NCI-H2171 (cell line): Measurements from ENCODE around the gene TIMM17B.
"Not testable (repeated sequence)": the region's sequence is repeated elsewhere in the genome, so short reads cannot be mapped to it uniquely, and the experiment has no call there.

Experiments
- DNase-seq: peaks from one replicate; lab custom pipeline; 2025; lab: John Stamatoyannopoulos, UW

Gene TIMM17B

DNA sequence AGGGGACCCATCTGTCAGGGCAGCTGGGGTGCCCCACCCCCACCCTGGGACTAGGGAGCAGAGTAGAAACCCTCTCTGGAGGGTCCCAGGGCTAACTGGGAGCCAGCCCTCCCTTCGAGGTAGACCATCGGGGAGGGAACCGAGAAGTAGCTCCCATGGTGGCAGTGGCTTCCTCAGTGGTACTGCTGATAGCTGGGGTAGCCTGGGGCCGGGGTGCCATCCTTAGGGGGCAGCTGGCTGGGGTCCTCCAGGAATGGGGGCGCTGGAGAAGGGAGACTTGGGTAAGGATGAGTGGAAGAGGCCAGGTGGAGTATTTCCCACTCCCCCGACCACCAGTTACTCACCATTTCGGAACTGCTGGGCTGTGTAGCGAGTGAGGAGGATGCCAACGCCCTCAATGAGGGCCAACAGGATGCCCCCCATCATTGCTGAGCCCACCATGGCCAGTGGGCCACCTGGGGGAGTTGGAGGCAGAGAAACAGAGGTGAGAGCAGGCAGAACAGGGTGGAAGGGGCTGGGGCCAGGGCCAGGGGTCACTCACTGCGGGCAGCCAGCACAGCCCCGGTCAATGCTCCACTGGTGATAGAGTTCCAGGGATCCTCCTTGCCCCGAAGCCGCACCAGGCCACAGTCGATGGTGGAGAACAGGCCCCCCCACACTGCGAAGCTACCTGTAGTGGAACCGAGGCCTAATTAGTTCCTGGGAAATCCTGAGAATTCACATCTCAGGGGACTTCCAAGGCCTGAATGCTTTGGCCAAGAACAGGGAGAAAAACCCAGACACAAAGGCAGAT, 3.8 kb downstream of the TIMM17B start:
- DNase-seq, result no peak

DNA sequence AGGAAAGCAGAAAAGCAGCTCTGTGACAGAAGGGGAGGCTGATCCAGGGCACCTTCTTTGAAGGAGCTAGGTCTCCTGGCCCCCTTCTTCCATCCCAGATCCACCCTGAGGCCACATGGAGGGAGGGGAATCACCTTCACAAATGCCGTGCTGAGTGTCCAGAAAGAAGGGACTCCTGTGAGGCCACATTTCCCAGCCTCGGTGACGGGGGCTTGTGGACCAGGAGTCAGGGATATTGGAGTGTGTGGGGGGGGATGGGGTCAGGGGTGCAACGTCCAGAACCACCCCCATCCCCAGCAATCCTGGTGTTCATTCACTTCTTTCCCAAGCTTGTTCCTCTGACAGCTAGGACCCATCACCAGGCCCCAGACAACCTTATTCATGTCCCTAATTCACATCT, 4.7 kb downstream of the TIMM17B start:
- no peak for DNase-seq

- DNase-seq, result peak; percentile 86
These were observed 5.9 kb downstream of the TIMM17B start for GRCh38 chrX:48891402-48892288.

- DNase-seq, result peak; percentile 8
These were observed 6.6 kb downstream of the TIMM17B start for GRCh38 chrX:48890934-48891401.

- peak; percentile 67 for DNase-seq
These were observed 7.2 kb downstream of the TIMM17B start for GRCh38 chrX:48890296-48890925.

DNA sequence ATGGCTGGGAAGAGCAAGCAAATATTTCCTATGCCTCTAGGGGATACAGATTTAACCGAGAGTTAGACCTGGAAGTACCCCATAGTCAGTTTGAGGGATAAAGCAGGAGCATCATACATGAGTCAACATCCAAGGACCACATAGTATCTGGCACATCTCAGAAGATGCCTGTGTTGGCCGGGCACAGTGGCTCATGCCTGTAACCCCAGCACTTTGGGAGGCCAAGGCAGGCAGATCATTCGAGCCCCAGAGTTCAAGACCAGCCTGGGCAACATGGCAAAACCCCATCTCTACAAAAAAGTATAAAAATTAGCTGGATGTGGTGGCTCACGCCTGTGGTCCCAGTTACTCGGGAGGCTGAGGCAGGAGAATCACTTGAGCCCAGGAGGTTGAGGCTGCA, 11.0 kb downstream of the TIMM17B start:
- not testable (repeated sequence) for DNase-seq

DNA sequence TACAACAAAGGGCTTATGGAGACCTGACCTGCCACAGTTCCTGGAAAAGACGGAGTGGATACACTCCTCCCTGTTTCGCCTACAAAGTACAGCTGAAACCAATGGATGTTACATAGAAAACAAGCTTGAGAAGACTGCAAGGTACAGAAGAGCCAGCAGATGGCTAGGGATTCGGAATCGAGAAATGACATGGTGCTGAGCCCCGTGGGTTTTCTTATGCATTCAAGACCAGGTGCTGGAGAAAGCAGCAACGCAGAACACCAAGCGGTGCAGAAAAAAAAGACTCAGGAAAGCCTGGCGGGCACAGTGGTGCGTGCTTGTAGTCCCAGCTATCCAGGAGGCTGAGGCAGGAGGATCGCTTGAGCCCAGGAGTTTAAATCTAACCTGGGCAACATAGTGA, 13.8 kb downstream of the TIMM17B start:
- DNase-seq, result peak; percentile 0

DNA sequence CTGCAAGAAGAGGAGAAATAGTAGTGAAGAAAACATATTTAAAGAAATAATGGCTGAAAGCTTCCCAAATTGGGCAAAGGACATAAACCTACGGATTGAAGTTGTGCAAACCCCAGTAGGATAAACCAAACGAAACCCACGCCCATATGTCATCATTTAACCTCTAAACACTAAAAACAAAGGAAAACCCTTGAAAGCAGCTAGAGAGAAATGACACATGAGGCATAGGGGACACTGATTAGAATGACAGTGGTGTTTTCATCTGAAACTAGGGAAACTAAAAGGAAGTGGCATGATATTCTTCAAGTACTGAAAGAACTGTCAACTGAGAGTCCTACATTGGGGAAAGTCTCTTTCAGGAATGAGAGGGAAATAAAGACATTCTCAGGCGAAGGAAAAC, 20.6 kb downstream of the TIMM17B start:
- not testable (repeated sequence) for DNase-seq

- not testable (repeated sequence) for DNase-seq
These were observed 25.6 kb downstream of the TIMM17B start for GRCh38 chrX:48872017-48872416.

DNA sequence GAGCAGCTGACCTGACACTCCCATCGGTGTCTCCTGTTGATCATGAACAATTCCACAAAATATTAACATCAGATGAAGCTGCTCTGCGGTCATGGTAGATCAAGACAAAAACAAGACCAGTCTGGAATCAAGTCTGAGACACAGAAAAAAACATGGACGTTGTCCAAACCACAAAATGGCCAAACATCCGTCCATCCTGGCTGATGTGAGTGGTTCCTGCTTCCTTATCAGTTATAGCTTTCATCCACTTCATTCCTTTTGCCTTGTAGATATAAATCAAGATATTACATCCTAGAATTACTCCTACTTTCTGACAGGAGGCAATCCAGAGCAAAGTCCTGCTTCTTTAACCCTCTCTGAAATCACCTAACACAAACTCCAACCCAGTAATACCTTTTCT, 33.4 kb downstream of the TIMM17B start:
- DNase-seq, result no peak

DNA sequence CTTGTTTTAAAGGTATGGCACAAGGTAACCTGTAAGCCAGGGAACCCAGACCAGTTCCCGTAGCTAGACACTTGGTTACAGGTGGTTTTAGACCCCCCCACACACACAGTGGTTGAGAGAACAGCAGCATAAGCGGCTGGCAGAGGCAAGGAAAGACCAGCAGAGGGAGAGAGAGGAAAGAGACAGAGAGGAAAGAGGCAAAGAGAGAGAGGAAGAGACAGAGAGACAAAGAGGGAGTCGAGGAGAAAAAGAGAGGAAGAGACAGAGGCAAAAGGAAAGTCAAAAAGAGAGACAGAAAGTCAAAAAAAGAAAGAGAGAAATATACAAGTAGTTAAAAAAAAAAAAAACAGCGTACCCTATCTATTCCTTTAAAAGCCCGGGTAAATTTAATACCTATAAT, 42.7 kb downstream of the TIMM17B start:
- DNase-seq, result no peak

GRCh38 chrX:48854121-48854804, 43.3 kb downstream of the TIMM17B start:
- DNase-seq, result not testable (repeated sequence)

GRCh38 chrX:48853494-48853893, 44.1 kb downstream of the TIMM17B start:
- not testable (repeated sequence) for DNase-seq

- DNase-seq, result no peak
These were observed 44.7 kb downstream of the TIMM17B start for GRCh38 chrX:48852857-48853256.

DNA sequence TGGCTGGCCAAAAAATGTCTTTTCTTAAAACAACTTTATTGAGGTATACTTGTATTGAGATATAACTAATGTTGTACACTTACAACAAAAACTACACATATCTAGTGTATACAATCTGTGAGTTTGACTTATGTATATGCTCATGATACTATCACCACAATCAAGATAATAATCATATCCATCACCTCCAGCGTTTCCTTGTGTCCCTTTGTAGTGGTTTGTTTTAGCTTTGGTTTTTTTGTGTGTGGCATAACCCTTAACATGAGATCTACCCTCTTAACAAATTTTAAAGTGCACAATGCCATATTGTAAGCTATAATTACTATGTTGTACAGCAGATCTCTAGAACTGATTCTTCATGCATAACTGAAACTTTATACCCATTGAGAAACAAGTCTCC, 48.7 kb downstream of the TIMM17B start:
- DNase-seq, result no peak
